ENCODE data around the gene ZBTB39. TPM values are rescaled to one million over a fixed set of nuclear protein-coding genes. Genes with fewer than 3 reads are reported as not detected.

ZBTB39 gene
- total and polyA plus RNA-seq, 2 donors (not counting 1 experiment from before 2014, with no cell fraction given), result 5.4 to 13.9 TPM

DNA sequence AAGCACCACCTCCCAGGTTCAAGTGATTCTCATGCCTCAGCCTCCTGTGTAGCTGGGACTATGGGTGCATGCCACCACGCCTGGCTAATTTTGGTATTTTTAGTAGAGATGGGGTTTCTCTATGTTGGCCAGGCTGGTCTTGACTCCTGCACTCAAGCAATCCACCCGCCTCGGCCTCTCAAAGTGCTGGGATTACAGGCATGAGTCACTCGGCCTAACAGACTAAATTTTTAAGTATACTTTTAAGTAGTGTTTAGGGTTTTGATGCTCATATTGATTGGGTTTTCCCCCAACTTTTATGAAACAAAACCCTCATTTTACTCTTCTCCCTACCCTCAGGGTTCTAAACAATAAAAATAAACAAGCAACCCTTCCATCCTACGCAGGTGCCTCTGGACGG is 38.1 kb upstream of the ZBTB39 start:
- ATAC-seq (ENCODE audit: low read depth) (no peak), DNase-seq (no peak)
- Histone ChIP-seq H3K36me3 (replicated peaks in 1 of 2; ENCODE audit: control extremely low read depth in 1 of 2, control insufficient read depth in 1 of 2, extremely low read depth in 1 of 2, insufficient read depth in 2 of 2, low read length in 1 of 2) (no peaks in the 10 kb centered on the region), H3K4me1 (ENCODE audit: control insufficient read depth in 2 of 2, insufficient read depth in 2 of 2, low read length in 2 of 2) (peaks cover 18 to 28% of the 10 kb centered on the region in 2 donors), H3K9ac (ENCODE audit: low read length) (no peak overlapping the region), H3K79me2 (ENCODE audit: control insufficient read depth, insufficient read depth, low read length) (no peaks in the 10 kb centered on the region), H4K20me1 (ENCODE audit: control insufficient read depth, insufficient read depth, low read length, poor library complexity, severe bottlenecking) (no peaks in the 10 kb centered on the region), H3K4me3 (ENCODE audit: control extremely low read depth in 1 of 5, extremely low read depth in 1 of 5, insufficient read depth in 1 of 5, low read depth in 2 of 5, low read length in 4 of 5) (no peak overlapping the region), H3K4me2 (replicated peaks; ENCODE audit: low read depth, low read length, poor library complexity, severe bottlenecking) (no peak overlapping the region), H2AFZ (ENCODE audit: insufficient read depth, low read depth, low read length, poor library complexity, severe bottlenecking) (no peak overlapping the region), H3K27me3 (replicated peaks in 1 of 4; ENCODE audit: control extremely low read depth in 1 of 4, control insufficient read depth in 3 of 4, insufficient read depth in 4 of 4, low read length in 3 of 4) (no peaks in the 10 kb centered on the region), H3K9me3 (ENCODE audit: control extremely low read depth in 1 of 3, control insufficient read depth in 2 of 3, insufficient read depth in 1 of 3, low read length in 2 of 3) (no peaks in the 10 kb centered on the region), H3K27ac (ENCODE audit: low read length in 2 of 2) (no peak overlapping the region)
- H3K4me3 Mint-ChIP-seq, result no peak overlapping the region
- no peaks in the 10 kb centered on the region for H3K9me3 Mint-ChIP-seq (ENCODE audit: insufficient read depth)
- CTCF ChIA-PET, result interaction anchor here (1.3 to 1.4 kb wide), 2 partner anchors 15 to 26 kb away, joined by 3 read pairs; no protein-coding TSS in a partner anchor
- POLR2A ChIA-PET, result no interaction called here
- intact Hi-C loops (cut with micrococcal nuclease), result no loop called here
- TF ChIP-seq EZH2 (IDR thresholded peaks at IDR 0.05; ENCODE audit: borderline replicate concordance, insufficient read depth, low read depth, low read length, poor library complexity, severe bottlenecking), result no peak
- TF ChIP-seq, protein P1, sequence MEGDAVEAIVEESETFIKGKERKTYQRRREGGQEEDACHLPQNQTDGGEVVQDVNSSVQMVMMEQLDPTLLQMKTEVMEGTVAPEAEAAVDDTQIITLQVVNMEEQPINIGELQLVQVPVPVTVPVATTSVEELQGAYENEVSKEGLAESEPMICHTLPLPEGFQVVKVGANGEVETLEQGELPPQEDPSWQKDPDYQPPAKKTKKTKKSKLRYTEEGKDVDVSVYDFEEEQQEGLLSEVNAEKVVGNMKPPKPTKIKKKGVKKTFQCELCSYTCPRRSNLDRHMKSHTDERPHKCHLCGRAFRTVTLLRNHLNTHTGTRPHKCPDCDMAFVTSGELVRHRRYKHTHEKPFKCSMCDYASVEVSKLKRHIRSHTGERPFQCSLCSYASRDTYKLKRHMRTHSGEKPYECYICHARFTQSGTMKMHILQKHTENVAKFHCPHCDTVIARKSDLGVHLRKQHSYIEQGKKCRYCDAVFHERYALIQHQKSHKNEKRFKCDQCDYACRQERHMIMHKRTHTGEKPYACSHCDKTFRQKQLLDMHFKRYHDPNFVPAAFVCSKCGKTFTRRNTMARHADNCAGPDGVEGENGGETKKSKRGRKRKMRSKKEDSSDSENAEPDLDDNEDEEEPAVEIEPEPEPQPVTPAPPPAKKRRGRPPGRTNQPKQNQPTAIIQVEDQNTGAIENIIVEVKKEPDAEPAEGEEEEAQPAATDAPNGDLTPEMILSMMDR (IDR thresholded peaks at IDR 0.05), result no peak
- 90% methylated on average over 3 of the region's 6 CpGs for WGBS (ENCODE audit: insufficient coverage)
- no peak overlapping the region for H3K27ac Mint-ChIP-seq
- H3K4me1 Mint-ChIP-seq, result peaks cover 26% of the 10 kb centered on the region
- no peaks in the 10 kb centered on the region for H3K27me3 Mint-ChIP-seq

DNA sequence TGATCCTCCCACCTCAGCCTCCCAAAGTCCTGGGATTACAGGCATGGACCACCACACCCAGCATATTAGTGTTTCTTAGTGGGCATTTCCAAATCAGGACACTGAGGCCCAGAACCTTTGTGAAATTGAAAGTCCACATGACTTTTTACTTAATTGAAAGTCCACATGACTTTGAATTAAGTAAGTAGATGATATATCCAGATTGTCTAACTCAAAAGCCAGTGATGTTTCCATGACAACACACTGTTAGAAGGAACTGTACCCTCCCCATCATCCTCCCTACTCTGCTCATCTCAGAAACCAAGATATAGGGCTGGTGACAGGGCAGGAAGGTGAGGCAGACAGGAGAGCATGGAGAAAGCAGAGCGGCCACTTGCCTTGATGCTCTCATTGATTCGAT is 36.3 kb upstream of the ZBTB39 start:
- H3K4me3 ChIP-seq (ENCODE audit: control extremely low read depth in 1 of 5, extremely low read depth in 1 of 5, insufficient read depth in 1 of 5, low read depth in 2 of 5, low read length in 4 of 5), result no peak overlapping the region
- ChIA-PET POLR2A (no interaction called here), CTCF (interaction anchor here (1.0 to 1.2 kb wide), 2 partner anchors 11 to 27 kb away, joined by 3 to 4 read pairs; no protein-coding TSS in a partner anchor)
- no peaks in the 10 kb centered on the region for H3K9me3 ChIP-seq (ENCODE audit: control extremely low read depth in 1 of 3, control insufficient read depth in 2 of 3, insufficient read depth in 1 of 3, low read length in 2 of 3)
- H3K9ac ChIP-seq (ENCODE audit: low read length), result no peak overlapping the region
- no peaks in the 10 kb centered on the region for H3K36me3 ChIP-seq (replicated peaks in 1 of 2; ENCODE audit: control extremely low read depth in 1 of 2, control insufficient read depth in 1 of 2, extremely low read depth in 1 of 2, insufficient read depth in 2 of 2, low read length in 1 of 2)
- no peaks in the 10 kb centered on the region for H3K27me3 ChIP-seq (replicated peaks in 1 of 4; ENCODE audit: control extremely low read depth in 1 of 4, control insufficient read depth in 3 of 4, insufficient read depth in 4 of 4, low read length in 3 of 4)
- H2AFZ ChIP-seq (ENCODE audit: insufficient read depth, low read depth, low read length, poor library complexity, severe bottlenecking), result no peak overlapping the region
- peaks cover 21% of the 10 kb centered on the region for H3K4me1 Mint-ChIP-seq
- H4K20me1 ChIP-seq (ENCODE audit: control insufficient read depth, insufficient read depth, low read length, poor library complexity, severe bottlenecking), result no peaks in the 10 kb centered on the region
- no peaks in the 10 kb centered on the region for H3K27me3 Mint-ChIP-seq
- no peak overlapping the region for H3K4me3 Mint-ChIP-seq
- no peak overlapping the region for H3K27ac Mint-ChIP-seq
- no peak for ATAC-seq (ENCODE audit: low read depth)
- peaks cover 14 to 21% of the 10 kb centered on the region in 2 donors for H3K4me1 ChIP-seq (ENCODE audit: control insufficient read depth in 2 of 2, insufficient read depth in 2 of 2, low read length in 2 of 2)
- 87% methylated on average over 2 of the region's 2 CpGs for WGBS (ENCODE audit: insufficient coverage)
- intact Hi-C loops (cut with micrococcal nuclease), result no loop called here
- no peaks in the 10 kb centered on the region for H3K9me3 Mint-ChIP-seq (ENCODE audit: insufficient read depth)
- no peak overlapping the region for H3K4me2 ChIP-seq (replicated peaks; ENCODE audit: low read depth, low read length, poor library complexity, severe bottlenecking)
- no peak overlapping the region for H3K27ac ChIP-seq (ENCODE audit: low read length in 2 of 2)
- no peaks in the 10 kb centered on the region for H3K79me2 ChIP-seq (ENCODE audit: control insufficient read depth, insufficient read depth, low read length)
- no peak for DNase-seq
- TF ChIP-seq, protein P1 (IDR thresholded peaks at IDR 0.05), result no peak
- no peak for TF ChIP-seq EZH2 (IDR thresholded peaks at IDR 0.05; ENCODE audit: borderline replicate concordance, insufficient read depth, low read depth, low read length, poor library complexity, severe bottlenecking)

Measured in B cell (primary cell).